H1 (cell line): ENCODE data around the gene POGZ. TPM values are rescaled to one million over a fixed set of nuclear protein-coding genes. Genes with fewer than 3 reads are reported as not detected.

Source experiments
- ASH2L ChIP-seq: fragments of 200-600, 300-600 bp; sonication (generic); IDR thresholded peaks from one replicate; pipeline ENCODE4 v1.7.1; 2017; ENCODE audit warnings: low read length
- GTF2F1 ChIP-seq: IDR thresholded peaks from 2 replicates; pipeline ENCODE4 v1.6.1; 2012; ENCODE audit warnings: low read depth, low read length, improper control_type of control experiment, borderline replicate concordance
- HDAC2 ChIP-seq, 2 experiments: fragments of 300-600 bp in 1 of 2; sonication (generic) in 1 of 2; IDR thresholded peaks; 2 replicates each; pipeline ENCODE4 v1.6.1; 2011 to 2012; ENCODE audit warnings: low read depth in 2 of 2, low read length in 2 of 2, mild to moderate bottlenecking in 2 of 2, moderate library complexity in 2 of 2, borderline replicate concordance in 1 of 2, inconsistent platforms in 1 of 2
- JUND ChIP-seq: IDR thresholded peaks from 2 replicates; pipeline ENCODE4 v1.6.1; 2011; ENCODE audit warnings: mild to moderate bottlenecking, improper control_type of control experiment, low read length
- NANOG ChIP-seq: IDR thresholded peaks from 2 replicates; pipeline ENCODE4 v1.6.1; 2011; ENCODE audit warnings: low read length, low read depth, mild to moderate bottlenecking, inconsistent platforms; ENCODE audit not compliant: insufficient read depth, poor library complexity, severe bottlenecking
- SRF ChIP-seq: IDR thresholded peaks from 2 replicates; pipeline ENCODE4 v1.6.1; 2011; ENCODE audit warnings: mild to moderate bottlenecking, low read depth, low read length, moderate library complexity
- polyA plus RNA-seq, 7 experiments: library from polyadenylated mRNA; depleted of rRNA in 3 of 7; stranded (reverse) in 5 of 7; unstranded in 2 of 7; fragments of >200 nt in 5 of 7; fragments of 200-250 nt in 2 of 7; gene quantifications; 1 replicate in 5 of 7; 2 replicates in 1 of 7; 4 replicates in 1 of 7; pipeline versions ENCODE4 v1.2.1 to v1.2.3, GENCODE V29; 2011 to 2013; ENCODE audit warnings: missing spikeins in 2 of 7, mixed read lengths in 2 of 7
- total RNA-seq: library from RNA; stranded (reverse); fragmentation: NEBNext Ultra II Directional; extraction: Animal tissue kit (Norgen Biotek cat#: 25700); gene quantifications from 2 replicates; pipeline ENCODE4 v1.2.1, GENCODE V29; 2021
- TF ChIP-seq, protein P1 (sequence below): fragments of 300-600 bp; sonication (generic); IDR thresholded peaks from 2 replicates; pipeline ENCODE4 v1.7.1; 2012; ENCODE audit warnings: low read length, moderate library complexity, mild to moderate bottlenecking, inconsistent platforms; ENCODE audit not compliant: insufficient replicate concordance

POGZ gene
- total and polyA plus RNA-seq, 2 of the 8 experiments (the other 6 are each of a cell fraction or from before 2014, with no cell fraction given) = 66.4 to 105 TPM

GRCh38 chr1:151455231-151455630 is 4.1 kb downstream of the POGZ start (continued):
- TF ChIP-seq, protein P1, sequence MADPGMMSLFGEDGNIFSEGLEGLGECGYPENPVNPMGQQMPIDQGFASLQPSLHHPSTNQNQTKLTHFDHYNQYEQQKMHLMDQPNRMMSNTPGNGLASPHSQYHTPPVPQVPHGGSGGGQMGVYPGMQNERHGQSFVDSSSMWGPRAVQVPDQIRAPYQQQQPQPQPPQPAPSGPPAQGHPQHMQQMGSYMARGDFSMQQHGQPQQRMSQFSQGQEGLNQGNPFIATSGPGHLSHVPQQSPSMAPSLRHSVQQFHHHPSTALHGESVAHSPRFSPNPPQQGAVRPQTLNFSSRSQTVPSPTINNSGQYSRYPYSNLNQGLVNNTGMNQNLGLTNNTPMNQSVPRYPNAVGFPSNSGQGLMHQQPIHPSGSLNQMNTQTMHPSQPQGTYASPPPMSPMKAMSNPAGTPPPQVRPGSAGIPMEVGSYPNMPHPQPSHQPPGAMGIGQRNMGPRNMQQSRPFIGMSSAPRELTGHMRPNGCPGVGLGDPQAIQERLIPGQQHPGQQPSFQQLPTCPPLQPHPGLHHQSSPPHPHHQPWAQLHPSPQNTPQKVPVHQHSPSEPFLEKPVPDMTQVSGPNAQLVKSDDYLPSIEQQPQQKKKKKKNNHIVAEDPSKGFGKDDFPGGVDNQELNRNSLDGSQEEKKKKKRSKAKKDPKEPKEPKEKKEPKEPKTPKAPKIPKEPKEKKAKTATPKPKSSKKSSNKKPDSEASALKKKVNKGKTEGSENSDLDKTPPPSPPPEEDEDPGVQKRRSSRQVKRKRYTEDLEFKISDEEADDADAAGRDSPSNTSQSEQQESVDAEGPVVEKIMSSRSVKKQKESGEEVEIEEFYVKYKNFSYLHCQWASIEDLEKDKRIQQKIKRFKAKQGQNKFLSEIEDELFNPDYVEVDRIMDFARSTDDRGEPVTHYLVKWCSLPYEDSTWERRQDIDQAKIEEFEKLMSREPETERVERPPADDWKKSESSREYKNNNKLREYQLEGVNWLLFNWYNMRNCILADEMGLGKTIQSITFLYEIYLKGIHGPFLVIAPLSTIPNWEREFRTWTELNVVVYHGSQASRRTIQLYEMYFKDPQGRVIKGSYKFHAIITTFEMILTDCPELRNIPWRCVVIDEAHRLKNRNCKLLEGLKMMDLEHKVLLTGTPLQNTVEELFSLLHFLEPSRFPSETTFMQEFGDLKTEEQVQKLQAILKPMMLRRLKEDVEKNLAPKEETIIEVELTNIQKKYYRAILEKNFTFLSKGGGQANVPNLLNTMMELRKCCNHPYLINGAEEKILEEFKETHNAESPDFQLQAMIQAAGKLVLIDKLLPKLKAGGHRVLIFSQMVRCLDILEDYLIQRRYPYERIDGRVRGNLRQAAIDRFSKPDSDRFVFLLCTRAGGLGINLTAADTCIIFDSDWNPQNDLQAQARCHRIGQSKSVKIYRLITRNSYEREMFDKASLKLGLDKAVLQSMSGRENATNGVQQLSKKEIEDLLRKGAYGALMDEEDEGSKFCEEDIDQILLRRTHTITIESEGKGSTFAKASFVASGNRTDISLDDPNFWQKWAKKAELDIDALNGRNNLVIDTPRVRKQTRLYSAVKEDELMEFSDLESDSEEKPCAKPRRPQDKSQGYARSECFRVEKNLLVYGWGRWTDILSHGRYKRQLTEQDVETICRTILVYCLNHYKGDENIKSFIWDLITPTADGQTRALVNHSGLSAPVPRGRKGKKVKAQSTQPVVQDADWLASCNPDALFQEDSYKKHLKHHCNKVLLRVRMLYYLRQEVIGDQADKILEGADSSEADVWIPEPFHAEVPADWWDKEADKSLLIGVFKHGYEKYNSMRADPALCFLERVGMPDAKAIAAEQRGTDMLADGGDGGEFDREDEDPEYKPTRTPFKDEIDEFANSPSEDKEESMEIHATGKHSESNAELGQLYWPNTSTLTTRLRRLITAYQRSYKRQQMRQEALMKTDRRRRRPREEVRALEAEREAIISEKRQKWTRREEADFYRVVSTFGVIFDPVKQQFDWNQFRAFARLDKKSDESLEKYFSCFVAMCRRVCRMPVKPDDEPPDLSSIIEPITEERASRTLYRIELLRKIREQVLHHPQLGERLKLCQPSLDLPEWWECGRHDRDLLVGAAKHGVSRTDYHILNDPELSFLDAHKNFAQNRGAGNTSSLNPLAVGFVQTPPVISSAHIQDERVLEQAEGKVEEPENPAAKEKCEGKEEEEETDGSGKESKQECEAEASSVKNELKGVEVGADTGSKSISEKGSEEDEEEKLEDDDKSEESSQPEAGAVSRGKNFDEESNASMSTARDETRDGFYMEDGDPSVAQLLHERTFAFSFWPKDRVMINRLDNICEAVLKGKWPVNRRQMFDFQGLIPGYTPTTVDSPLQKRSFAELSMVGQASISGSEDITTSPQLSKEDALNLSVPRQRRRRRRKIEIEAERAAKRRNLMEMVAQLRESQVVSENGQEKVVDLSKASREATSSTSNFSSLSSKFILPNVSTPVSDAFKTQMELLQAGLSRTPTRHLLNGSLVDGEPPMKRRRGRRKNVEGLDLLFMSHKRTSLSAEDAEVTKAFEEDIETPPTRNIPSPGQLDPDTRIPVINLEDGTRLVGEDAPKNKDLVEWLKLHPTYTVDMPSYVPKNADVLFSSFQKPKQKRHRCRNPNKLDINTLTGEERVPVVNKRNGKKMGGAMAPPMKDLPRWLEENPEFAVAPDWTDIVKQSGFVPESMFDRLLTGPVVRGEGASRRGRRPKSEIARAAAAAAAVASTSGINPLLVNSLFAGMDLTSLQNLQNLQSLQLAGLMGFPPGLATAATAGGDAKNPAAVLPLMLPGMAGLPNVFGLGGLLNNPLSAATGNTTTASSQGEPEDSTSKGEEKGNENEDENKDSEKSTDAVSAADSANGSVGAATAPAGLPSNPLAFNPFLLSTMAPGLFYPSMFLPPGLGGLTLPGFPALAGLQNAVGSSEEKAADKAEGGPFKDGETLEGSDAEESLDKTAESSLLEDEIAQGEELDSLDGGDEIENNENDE = no peak
- TF ChIP-seq NANOG = no peak
- TF ChIP-seq HDAC2 (IDR thresholded peaks at IDR 0.05; ENCODE audit: borderline replicate concordance in 1 of 2, low read depth in 2 of 2, low read length in 2 of 2) = no peak
- TF ChIP-seq JUND = no peak
- TF ChIP-seq GTF2F1 = no peak
- TF ChIP-seq SRF = no peak
- TF ChIP-seq ASH2L = no peak
